ENCODE data around the gene TMEM121B. TPM values are rescaled to one million over a fixed set of nuclear protein-coding genes. Genes with fewer than 3 reads are reported as not detected.

TMEM121B gene
- polyA plus RNA-seq, 1 experiment: 0.06 TPM

DNA sequence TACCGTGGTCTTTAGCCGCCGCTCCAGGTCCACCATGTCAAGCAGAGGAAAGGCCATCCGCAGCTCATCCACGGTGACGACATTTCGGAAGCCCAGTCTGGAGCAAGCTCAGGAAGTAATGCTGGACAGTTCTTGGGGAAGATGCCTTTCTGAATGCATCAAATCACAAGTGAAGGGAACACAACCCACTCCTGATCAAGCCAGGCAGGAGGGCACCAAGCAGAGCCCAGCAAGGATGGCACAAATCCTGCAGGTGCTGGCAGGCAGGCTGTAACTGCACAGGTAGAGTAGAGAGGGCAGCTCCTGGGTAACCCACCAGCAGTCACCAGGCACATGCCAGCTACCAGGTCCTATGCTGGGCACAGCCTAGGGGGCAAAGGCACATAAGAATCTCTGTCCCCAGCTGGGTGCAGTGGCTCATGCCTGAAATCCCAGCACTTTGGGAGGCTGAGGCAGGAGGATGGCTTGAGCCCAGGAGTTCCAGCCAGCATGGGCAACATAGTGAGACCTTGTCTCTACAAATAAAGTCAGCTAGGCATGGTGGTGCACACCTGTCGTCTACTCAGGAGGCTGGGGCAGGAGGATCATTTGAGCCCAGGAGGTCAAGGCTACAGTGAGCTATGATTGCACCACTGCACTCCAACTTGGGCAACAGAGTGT is 24.0 kb upstream of the TMEM121B start:
- ChIA-PET POLR2A (no interaction called here), CTCF (interaction anchor here (0.7 to 5.2 kb wide), 2 partner anchors 23 to 27 kb away, joined by 4 to 26 read pairs; no protein-coding TSS in a partner anchor)
- Histone ChIP-seq H3K4me3 (ENCODE audit: low read depth, low read length) (no peak overlapping the region), H3K27me3 (ENCODE audit: control insufficient read depth, insufficient read depth, low read length) (no peaks in the 10 kb centered on the region), H3K9me3 (ENCODE audit: control insufficient read depth, insufficient read depth, low read length) (no peaks in the 10 kb centered on the region; the same call in 1 of the 2 replicates), H3K27ac (ENCODE audit: low read depth, low read length) (no peak overlapping the region)
- no peak for DNase-seq (ENCODE audit: low read depth, low spot score)
- no peak for TF ChIP-seq CTCF (IDR thresholded peaks at IDR 0.05; ENCODE audit: low read depth, low read length)

GRCh38 chr22:17143826-17144225 is 22.7 kb upstream of the TMEM121B start:
- CTCF ChIA-PET: interaction anchor here (5.2 kb wide), 1 partner anchor 28 kb away, joined by 26 read pairs; no protein-coding TSS in a partner anchor
- POLR2A ChIA-PET: interaction anchor here (0.8 kb wide), 1 partner anchor 8 kb away, joined by 3 read pairs; no protein-coding TSS in a partner anchor
- TF ChIP-seq CTCF (IDR thresholded peaks at IDR 0.05; ENCODE audit: low read depth, low read length): no peak

GRCh38 chr22:17143101-17143500 is 21.9 kb upstream of the TMEM121B start:
- ChIA-PET POLR2A (no interaction called here), CTCF (interaction anchor here (5.2 kb wide), 1 partner anchor 29 kb away, joined by 26 read pairs; no protein-coding TSS in a partner anchor)
- Histone ChIP-seq H3K27me3 (ENCODE audit: control insufficient read depth, insufficient read depth, low read length) (no peaks in the 10 kb centered on the region), H3K27ac (ENCODE audit: low read depth, low read length) (no peak overlapping the region), H3K9me3 (ENCODE audit: control insufficient read depth, insufficient read depth, low read length) (no peaks in the 10 kb centered on the region; the same call in 1 of the 2 replicates), H3K4me3 (ENCODE audit: low read depth, low read length) (no peak overlapping the region)
- no peak for DNase-seq (ENCODE audit: low read depth, low spot score)
- no peak for TF ChIP-seq CTCF (IDR thresholded peaks at IDR 0.05; ENCODE audit: low read depth, low read length)

More at GRCh38 chr22:17143826-17144225, 22.7 kb upstream of the TMEM121B start:
- Histone ChIP-seq H3K27me3 (ENCODE audit: control insufficient read depth, insufficient read depth, low read length) (no peaks in the 10 kb centered on the region), H3K27ac (ENCODE audit: low read depth, low read length) (no peak overlapping the region), H3K4me3 (ENCODE audit: low read depth, low read length) (no peak overlapping the region), H3K9me3 (ENCODE audit: control insufficient read depth, insufficient read depth, low read length) (no peaks in the 10 kb centered on the region; the same call in 1 of the 2 replicates)
- no peak for DNase-seq (ENCODE audit: low read depth, low spot score)

- no peak for TF ChIP-seq CTCF (IDR thresholded peaks at IDR 0.05; ENCODE audit: low read depth, low read length)
- no peak overlapping the region for H3K27ac ChIP-seq (ENCODE audit: low read depth, low read length)
- CTCF ChIA-PET: interaction anchor here (5.2 kb wide), 1 partner anchor 31 kb away, joined by 26 read pairs; no protein-coding TSS in a partner anchor
- DNase-seq (ENCODE audit: low read depth, low spot score): no peak
- no peaks in the 10 kb centered on the region; the same call in 1 of the 2 replicates for H3K9me3 ChIP-seq (ENCODE audit: control insufficient read depth, insufficient read depth, low read length)
- POLR2A ChIA-PET: no interaction called here
- no peaks in the 10 kb centered on the region for H3K27me3 ChIP-seq (ENCODE audit: control insufficient read depth, insufficient read depth, low read length)
- no peak overlapping the region for H3K4me3 ChIP-seq (ENCODE audit: low read depth, low read length)
Measured at GRCh38 chr22:17140826-17141766, 19.9 kb upstream of the TMEM121B start.

All from AG04450 (cell line).